Ishikawa (cell line): ENCODE results near the gene ERBB4.

ENCODE experiments used
- CEBPB ChIP-seq: IDR thresholded peaks from 2 replicates; pipeline ENCODE4 v1.6.1; 2012
- CREB1 ChIP-seq: IDR thresholded peaks from 2 replicates; pipeline ENCODE4 v1.6.1; 2012; ENCODE audit warnings: low read depth
- EGR1 ChIP-seq: IDR thresholded peaks from 2 replicates; pipeline ENCODE4 v1.6.1; 2012
- EP300 ChIP-seq: IDR thresholded peaks from 2 replicates; pipeline ENCODE4 v1.6.1; 2012; ENCODE audit warnings: borderline replicate concordance
- FOXM1 ChIP-seq: IDR thresholded peaks from 2 replicates; pipeline ENCODE4 v1.6.1; 2012; ENCODE audit warnings: low read depth, borderline replicate concordance
- NFIC ChIP-seq: IDR thresholded peaks from 2 replicates; pipeline ENCODE4 v1.6.1; 2012
- RAD21 ChIP-seq: IDR thresholded peaks from 2 replicates; pipeline ENCODE4 v1.6.1; 2012; ENCODE audit warnings: low read depth
- TAF1 ChIP-seq: IDR thresholded peaks from 2 replicates; pipeline ENCODE4 v1.6.1; 2012; ENCODE audit warnings: low read depth, mild to moderate bottlenecking
- TEAD4 ChIP-seq: IDR thresholded peaks from 2 replicates; pipeline ENCODE4 v1.6.1; 2012
- YY1 ChIP-seq: IDR thresholded peaks from 2 replicates; pipeline ENCODE4 v1.6.1; 2012; ENCODE audit warnings: low read depth
- TF ChIP-seq, protein P1 (sequence below): IDR thresholded peaks from 2 replicates; pipeline ENCODE4 v1.6.1; 2012; ENCODE audit warnings: low read depth, mild to moderate bottlenecking
- TF ChIP-seq, protein P2 (sequence below): IDR thresholded peaks from 2 replicates; pipeline ENCODE4 v1.6.1; 2012
- TF ChIP-seq, protein P3 (sequence below): IDR thresholded peaks from 2 replicates; pipeline ENCODE4 v1.6.1; 2012

DNA sequence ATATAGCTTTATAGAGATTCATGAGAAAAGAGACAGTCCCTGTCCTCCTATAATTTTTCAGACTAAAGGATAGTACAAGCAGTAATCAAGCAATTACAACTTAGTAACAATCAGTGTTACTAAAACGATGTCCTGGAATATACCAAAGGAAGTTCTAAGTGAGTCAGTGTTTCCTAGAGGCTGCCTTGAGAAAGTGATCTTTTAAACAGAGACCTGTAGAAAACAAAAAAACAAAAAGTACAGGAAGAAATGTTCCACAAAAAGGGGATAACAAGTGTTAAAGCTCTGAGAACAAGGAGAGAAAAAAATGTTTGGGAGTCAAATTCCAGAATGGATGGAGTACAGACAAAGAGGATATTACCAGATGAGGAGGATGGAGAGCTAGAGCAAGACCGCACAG is 556.4 kb downstream of the ERBB4 start:
- TF ChIP-seq EP300 = no peak
- TF ChIP-seq EGR1 = no peak
- no peak for TF ChIP-seq TAF1
- no peak for TF ChIP-seq NFIC
- no peak for TF ChIP-seq RAD21
- no peak for TF ChIP-seq CEBPB
- TF ChIP-seq YY1 = no peak
- TF ChIP-seq, protein P1, sequence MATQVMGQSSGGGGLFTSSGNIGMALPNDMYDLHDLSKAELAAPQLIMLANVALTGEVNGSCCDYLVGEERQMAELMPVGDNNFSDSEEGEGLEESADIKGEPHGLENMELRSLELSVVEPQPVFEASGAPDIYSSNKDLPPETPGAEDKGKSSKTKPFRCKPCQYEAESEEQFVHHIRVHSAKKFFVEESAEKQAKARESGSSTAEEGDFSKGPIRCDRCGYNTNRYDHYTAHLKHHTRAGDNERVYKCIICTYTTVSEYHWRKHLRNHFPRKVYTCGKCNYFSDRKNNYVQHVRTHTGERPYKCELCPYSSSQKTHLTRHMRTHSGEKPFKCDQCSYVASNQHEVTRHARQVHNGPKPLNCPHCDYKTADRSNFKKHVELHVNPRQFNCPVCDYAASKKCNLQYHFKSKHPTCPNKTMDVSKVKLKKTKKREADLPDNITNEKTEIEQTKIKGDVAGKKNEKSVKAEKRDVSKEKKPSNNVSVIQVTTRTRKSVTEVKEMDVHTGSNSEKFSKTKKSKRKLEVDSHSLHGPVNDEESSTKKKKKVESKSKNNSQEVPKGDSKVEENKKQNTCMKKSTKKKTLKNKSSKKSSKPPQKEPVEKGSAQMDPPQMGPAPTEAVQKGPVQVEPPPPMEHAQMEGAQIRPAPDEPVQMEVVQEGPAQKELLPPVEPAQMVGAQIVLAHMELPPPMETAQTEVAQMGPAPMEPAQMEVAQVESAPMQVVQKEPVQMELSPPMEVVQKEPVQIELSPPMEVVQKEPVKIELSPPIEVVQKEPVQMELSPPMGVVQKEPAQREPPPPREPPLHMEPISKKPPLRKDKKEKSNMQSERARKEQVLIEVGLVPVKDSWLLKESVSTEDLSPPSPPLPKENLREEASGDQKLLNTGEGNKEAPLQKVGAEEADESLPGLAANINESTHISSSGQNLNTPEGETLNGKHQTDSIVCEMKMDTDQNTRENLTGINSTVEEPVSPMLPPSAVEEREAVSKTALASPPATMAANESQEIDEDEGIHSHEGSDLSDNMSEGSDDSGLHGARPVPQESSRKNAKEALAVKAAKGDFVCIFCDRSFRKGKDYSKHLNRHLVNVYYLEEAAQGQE = no peak
- TF ChIP-seq, protein P2, sequence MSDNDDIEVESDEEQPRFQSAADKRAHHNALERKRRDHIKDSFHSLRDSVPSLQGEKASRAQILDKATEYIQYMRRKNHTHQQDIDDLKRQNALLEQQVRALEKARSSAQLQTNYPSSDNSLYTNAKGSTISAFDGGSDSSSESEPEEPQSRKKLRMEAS = no peak
- no peak for TF ChIP-seq FOXM1
- no peak for TF ChIP-seq CREB1
- TF ChIP-seq, protein P3, sequence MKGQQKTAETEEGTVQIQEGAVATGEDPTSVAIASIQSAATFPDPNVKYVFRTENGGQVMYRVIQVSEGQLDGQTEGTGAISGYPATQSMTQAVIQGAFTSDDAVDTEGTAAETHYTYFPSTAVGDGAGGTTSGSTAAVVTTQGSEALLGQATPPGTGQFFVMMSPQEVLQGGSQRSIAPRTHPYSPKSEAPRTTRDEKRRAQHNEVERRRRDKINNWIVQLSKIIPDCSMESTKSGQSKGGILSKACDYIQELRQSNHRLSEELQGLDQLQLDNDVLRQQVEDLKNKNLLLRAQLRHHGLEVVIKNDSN = no peak
- TF ChIP-seq TEAD4 = no peak
